Measurements from ENCODE around the gene TSPAN2.

The TSPAN2 gene

GRCh38 chr1:115113766-115114165 lies 24.5 kb upstream of the TSPAN2 start:
- no peak for DNase-seq (ENCODE audit: low read depth)

GRCh38 chr1:115112496-115113375 lies 23.4 kb upstream of the TSPAN2 start:
- no peak for DNase-seq (ENCODE audit: low read depth)

GRCh38 chr1:115107516-115108260 lies 18.4 kb upstream of the TSPAN2 start:
- peak; percentile 86 for DNase-seq (ENCODE audit: low read depth)

DNA sequence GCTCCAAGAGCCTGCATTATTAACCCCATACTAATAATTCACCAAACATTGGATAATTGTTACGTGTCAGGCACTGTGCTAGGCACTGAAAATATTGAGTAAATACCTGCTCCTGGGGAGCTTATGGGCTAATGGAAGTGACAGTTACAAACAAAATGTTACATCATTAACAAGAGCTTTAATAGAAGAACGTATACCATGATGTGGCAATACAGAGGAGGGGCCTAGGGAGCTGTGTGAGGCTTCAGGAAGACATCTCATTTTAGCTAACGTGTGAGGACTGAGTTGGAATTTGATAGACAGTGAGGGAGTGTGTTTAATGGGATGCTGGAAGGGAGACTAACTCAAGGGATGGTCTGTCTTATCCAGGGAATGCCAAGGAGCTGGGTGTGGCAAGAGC lies 16.5 kb upstream of the TSPAN2 start:
- DNase-seq (ENCODE audit: low read depth): no peak

DNA sequence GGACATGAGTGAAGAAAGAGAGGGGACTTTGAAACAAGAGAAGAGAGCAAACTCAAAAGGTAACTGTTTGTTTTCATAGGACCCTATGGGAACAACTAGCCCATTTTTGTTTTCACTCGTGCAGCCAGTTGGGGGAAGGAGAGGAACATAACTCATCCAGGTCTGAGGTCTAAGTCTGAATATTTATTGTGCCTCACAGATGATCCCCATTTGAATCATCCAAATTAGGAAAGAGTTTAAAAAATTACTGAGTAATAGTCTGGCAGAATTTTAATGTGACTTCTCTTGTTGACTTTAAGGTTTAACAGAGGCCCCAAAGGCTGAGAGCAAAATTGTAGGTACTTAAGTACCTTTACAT lies 10.4 kb upstream of the TSPAN2 start:
- peak; percentile 31 for DNase-seq (ENCODE audit: low read depth)

DNA sequence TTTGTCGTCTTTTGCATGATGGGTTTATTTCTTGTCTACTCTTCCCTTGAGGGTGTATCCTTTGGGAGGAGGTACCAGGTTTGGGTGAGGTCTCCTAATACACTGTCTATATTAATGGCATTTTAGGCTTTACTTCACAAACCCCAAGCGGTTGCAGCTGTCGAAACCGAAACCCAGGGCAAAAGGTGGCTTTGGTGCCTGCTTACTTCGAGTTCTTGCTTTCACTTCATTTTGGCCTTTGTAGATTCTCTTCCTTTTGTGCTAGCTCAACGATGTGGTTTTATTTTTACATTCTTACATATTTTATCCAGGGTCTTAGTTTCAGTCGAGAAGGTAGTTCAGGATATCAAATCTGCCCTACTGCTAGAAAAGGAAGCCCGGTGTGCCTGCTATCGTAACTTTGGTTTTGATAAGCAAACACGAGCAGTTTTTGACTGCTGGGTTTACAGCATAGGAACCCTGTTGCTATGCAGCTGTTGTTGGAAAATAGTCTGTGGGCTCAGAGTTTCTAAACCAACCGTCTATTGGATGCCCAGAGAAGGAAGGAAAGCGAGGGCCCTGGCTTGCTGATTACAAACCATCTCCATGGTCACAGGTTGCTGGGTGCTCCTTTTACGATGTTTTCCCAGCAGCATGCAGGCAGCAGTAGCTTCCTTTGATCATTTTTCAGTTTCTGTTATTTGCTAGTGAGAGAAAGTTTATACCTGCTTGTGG lies 9.8 kb upstream of the TSPAN2 start:
- DNase-seq (ENCODE audit: low read depth): peak; percentile 64

- no peak for DNase-seq (ENCODE audit: low read depth)
These were observed 2.9 kb upstream of the TSPAN2 start for GRCh38 chr1:115092175-115092574.

DNA sequence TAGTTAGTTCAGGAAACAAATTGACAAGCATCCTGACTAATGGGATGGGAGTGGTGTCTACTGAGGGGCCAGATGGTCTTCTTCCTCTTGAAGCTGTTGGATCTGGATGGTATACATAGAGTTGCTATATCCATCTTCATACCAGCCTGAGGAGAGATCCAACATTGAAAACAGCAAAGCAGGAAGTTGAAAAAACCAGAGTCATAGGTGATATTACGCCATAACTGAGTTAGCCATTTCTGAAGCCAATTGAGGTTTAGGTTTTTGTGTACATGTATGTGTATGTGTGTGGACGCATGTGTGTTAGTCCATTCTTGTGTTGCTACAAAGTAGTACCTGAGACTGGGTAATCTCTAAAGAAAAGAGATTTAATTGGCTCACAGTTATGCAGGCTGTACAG lies 2.3 kb upstream of the TSPAN2 start:
- no peak for DNase-seq (ENCODE audit: low read depth)

DNA sequence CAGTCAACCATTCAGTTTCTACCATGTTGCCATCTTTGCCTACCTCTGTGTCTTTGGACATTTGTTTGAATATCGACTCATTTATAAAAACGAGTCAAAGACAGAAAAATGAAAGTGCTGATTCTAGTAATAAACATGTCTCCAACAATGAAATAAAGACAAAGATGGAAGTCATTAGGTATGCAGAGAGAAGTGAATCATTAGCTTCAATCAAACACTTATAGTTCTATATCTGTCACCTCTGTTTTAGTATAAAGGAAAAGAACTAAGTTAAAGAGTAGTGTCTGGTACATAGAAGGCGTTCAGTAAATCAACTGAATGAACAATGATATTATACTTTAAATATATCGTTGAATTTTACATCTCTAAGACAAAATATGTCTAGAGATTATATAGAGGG lies 1.7 kb upstream of the TSPAN2 start:
- no peak for DNase-seq (ENCODE audit: low read depth)

DNA sequence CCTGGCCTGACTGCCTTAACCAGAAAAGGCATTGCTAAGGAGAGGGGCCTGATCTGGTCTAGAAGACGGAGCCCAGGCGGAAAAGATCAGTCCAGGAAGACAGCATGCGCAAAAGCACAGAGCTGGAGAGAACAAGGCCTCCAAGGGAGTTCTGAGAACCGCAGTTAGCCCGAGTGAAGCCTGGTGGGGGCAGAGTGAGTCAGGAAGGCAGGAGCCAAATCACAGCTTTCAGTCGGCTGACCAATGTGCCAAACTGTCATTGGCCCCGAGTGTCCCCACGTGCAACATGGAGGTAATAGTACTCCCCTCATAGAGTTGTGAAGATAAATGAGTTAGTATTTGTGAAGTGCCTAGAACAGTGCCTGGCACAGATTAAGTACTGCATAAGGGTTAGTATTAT lies 1.2 kb upstream of the TSPAN2 start:
- DNase-seq (ENCODE audit: low read depth): no peak

DNA sequence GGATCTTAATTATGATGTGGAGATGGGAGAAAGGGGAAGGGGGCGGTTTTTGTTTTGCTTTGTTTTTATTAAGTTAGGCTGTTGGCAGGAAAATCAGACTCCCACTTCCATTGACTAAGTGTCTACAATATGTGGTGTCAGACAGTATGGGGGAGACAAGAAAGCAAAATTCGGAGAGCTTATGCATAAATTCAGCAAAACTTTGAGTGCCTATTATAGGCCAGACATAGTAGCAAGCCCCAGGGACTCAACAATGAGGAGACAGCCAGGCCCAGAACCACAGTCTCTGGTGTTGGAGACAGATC lies 835 bp upstream of the TSPAN2 start:
- no peak for DNase-seq (ENCODE audit: low read depth)

GRCh38 chr1:115088871-115089419 lies 358 bp downstream of the TSPAN2 start:
- DNase-seq (ENCODE audit: low read depth): no peak

DNA sequence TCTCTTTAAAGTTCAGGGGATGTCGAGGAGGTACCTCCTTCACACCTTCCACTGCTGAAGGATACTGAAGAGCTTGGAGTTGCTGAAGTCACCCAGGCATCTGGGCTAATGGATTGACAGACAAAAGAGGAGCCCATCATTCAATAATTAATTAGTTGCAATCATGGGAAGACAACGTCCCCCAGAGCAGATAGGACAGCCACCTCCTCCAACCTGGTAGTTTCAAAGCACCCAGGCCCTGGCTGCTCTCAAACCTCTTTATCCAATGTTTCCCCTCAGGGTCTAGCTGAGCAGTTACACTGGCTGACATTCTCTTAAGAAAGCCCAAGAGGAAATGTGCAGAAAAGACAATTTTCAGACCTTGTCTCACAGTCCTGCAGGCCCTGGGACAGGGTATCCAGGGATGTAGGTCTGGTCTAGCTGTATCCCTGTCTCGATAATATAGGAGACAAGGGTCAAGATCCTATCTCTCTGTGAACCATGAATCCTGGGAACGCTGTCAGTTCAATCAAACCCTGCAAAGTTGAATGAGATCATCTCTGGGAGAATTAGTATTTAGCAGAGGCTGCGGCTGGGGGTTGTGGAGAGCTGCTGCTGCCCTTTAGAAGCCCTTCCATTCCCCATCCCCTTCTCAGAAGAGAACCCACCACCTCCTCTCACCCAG lies 1.1 kb downstream of the TSPAN2 start:
- DNase-seq (ENCODE audit: low read depth): no peak

DNA sequence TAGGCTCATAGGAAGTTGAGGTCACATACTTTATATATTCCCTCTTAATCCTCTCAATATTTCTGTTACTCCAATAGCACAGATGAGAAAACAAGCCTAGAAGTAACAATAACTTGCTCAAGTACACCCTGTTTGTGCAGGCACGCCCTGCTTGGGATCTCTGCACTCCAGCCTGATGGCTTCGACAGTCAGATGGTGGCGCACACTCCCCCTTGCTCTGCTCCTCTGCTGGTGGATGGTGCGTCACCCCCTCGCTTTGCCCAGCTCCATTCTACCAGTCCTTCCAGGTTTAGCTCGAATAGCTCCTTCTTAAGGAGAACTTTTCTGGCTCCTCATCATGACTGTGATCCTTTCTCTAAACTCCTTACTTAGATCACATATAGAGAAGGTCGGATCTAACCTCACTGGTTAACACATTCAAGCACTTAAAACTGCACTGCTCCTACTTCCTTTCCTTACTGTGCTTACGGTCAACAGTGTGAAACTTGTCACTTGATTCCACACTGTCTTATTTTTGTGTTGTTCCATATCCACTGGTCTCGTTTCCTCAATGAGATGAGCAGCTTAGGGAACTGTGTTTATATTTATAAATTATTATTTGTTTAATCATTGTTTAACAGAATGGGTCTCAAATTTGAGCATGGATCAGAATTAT lies 3.0 kb downstream of the TSPAN2 start:
- DNase-seq (ENCODE audit: low read depth): no peak

DNA sequence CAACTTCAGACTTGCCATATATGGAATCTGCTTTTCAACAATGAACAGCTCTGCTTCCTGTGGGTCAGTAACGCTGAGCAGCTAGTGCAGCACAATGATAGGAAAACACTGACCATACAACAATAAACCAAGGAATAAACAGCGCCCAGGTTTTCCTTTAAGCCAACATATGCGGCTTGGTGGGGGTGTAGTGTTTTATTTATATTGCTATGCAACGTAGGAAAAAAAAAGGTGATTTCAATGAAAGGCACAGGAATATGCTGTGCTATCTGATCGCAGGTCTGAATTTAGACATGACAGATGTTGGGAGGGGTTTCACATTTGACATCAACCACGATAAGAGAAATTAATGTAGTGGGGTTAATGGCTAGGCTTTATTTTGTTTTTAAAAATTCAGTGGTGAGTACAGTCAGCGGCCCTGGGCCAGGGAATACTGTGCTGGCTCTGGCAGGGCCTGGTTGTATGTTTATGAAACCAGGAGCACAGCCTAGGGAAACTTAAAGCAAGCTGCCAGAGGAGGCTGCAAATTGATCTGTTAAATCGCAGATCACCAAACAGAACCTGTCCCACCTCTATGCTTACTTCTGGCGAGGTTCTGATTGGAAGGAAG lies 4.3 kb downstream of the TSPAN2 start:
- DNase-seq (ENCODE audit: low read depth): peak; percentile 89

DNA sequence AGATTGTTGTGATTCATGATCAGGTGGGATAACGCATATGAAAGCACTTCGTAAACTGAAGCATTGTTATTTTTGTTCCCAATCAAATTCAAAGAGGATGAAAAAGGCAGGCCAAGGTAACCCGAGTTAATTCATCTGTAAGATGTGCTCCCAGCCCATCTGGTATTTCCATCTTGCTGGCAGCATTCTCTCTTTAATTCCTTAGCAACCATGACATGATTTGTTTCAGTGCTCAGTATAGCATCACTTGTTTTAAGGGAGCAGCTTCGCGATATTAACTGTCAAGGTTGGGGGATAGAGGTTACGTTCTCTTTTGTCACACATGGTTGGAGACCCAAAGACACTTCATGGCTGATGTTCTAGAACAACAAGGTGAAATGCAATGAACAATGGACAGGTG lies 6.4 kb downstream of the TSPAN2 start:
- DNase-seq (ENCODE audit: low read depth): no peak

GRCh38 chr1:115078708-115079107 lies 10.6 kb downstream of the TSPAN2 start:
- no peak for DNase-seq (ENCODE audit: low read depth)

GRCh38 chr1:115077984-115078330 lies 11.3 kb downstream of the TSPAN2 start:
- DNase-seq (ENCODE audit: low read depth): no peak

DNA sequence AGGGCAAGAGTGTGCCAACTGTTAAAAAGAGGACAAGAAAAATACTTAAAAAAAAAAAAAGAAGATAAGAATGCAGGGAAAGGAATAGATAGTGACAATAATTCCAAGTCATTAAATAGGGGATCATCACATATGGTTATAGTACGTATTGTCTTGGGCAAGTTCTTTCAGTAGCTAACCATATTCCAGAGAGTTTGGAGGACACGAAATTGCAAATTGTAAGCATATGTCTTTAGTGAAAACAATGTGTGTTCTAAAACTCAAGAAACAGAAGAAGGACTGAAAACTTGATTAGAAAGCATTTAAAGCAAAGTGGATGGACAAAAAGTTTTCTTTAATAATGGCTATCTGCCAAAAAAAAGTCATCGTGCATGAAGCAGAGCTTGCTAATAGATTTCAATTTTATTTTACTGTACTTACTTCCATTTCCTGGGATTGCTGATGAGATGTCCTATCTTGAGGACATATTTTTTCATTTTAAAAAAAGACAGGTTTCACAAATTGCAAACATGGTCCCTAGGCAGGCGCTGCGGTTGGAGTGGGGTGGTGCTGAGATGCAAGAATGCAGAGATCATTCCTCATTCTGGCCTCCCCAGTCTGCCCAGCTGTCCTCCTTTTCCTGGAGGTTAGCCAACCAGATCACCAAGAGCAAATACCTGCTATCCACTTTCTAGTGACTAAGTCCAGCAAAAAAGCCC lies 11.9 kb downstream of the TSPAN2 start:
- DNase-seq (ENCODE audit: low read depth): no peak

GRCh38 chr1:115076384-115076915 lies 12.9 kb downstream of the TSPAN2 start:
- peak; percentile 76 for DNase-seq (ENCODE audit: low read depth)

All from amniotic epithelial cell (primary cell).